ENCODE data around the gene CEP128. TPM values are rescaled to one million over a fixed set of nuclear protein-coding genes. Genes with fewer than 3 reads are reported as not detected.
A peak's percentile ranks its signal among the peaks of the same experiment; 100 is the strongest.

Gene CEP128
- total and polyA plus RNA-seq, 3 experiments from 2014 or later: 5.4 to 17.1 (median 15.4) TPM

DNA sequence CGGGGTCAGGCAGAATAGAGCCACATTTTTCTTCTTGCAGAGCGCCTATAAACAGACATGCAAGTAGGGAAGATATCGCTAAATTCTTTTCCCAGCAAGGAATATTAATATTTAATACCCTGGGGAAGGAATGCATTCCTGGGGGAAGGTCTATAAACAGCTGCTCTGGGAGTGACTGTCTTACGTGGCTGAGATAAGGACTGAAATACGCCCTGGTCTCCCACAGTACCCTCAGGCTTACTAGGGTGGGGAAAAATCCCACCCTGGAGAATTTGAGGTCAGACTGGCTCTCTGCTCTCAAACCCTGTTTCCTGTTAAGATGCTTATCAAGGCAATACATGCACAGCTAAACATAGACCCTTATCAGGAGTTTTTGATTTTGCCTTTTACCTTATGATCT is 262.3 kb downstream of the CEP128 start:
- no peak for DNase-seq
- Mint-ChIP-seq H3K27ac (no peak overlapping the region), H3K27me3 (no peaks in the 10 kb centered on the region), H3K9me3 (peaks cover 29 to 63% (median 53%) of the 10 kb centered on the region in 5 donors), H3K36me3 (peaks cover 16 to 61% (median 41%) of the 10 kb centered on the region in 3 donors), H3K4me1 (no peaks in the 10 kb centered on the region), H3K4me3 (no peak overlapping the region)
- no peaks in the 10 kb centered on the region for H3K36me3 ChIP-seq (ENCODE audit: insufficient read depth, low read length)
- H3K9me3 ChIP-seq (ENCODE audit: low read length): peaks cover 5% of the 10 kb centered on the region
- CTCF ChIA-PET: no interaction called here
- no peak overlapping the region for H3K4me3 ChIP-seq (ENCODE audit: low read length)
- H3K27ac ChIP-seq (ENCODE audit: low read depth, low read length): no peak overlapping the region
- no peaks in the 10 kb centered on the region for H3K4me1 ChIP-seq (ENCODE audit: insufficient read depth, low read length)
- POLR2A ChIA-PET: no interaction called here
- H3K27me3 ChIP-seq (ENCODE audit: insufficient read depth, low read length, poor library complexity, severe bottlenecking): no peaks in the 10 kb centered on the region

DNA sequence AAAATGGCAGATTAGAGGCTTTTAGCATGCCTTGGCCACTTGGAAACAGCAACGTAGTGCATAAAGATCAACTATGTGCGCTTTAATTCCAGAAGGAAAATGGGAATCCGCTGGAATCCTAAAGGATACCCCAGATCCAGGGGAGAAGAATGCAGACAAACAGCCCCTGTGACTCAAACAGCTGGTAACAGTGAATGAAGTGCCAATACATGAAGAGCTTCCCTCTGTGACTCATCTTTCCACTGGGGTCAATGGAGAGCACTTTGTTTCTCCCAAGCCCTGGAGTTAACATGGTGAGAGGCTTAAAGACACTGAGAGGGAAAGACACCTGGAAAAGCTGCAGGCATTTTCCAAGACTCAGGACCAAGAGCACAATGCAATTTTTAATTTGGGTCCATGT is 263.1 kb downstream of the CEP128 start:
- ChIA-PET POLR2A (no interaction called here), CTCF (no interaction called here)
- DNase-seq: no peak
- Mint-ChIP-seq H3K27me3 (no peaks in the 10 kb centered on the region), H3K9me3 (peaks cover 22 to 56% (median 46%) of the 10 kb centered on the region in 5 donors), H3K27ac (no peak overlapping the region), H3K4me3 (no peak overlapping the region), H3K36me3 (peaks cover 14 to 57% (median 37%) of the 10 kb centered on the region in 3 donors), H3K4me1 (no peaks in the 10 kb centered on the region)
- no peaks in the 10 kb centered on the region for H3K36me3 ChIP-seq (ENCODE audit: insufficient read depth, low read length)
- H3K4me3 ChIP-seq (ENCODE audit: low read length): no peak overlapping the region
- no peaks in the 10 kb centered on the region for H3K4me1 ChIP-seq (ENCODE audit: insufficient read depth, low read length)
- H3K27me3 ChIP-seq (ENCODE audit: insufficient read depth, low read length, poor library complexity, severe bottlenecking): no peaks in the 10 kb centered on the region
- no peak overlapping the region for H3K27ac ChIP-seq (ENCODE audit: low read depth, low read length)
- H3K9me3 ChIP-seq (ENCODE audit: low read length): peaks cover 5% of the 10 kb centered on the region

DNA sequence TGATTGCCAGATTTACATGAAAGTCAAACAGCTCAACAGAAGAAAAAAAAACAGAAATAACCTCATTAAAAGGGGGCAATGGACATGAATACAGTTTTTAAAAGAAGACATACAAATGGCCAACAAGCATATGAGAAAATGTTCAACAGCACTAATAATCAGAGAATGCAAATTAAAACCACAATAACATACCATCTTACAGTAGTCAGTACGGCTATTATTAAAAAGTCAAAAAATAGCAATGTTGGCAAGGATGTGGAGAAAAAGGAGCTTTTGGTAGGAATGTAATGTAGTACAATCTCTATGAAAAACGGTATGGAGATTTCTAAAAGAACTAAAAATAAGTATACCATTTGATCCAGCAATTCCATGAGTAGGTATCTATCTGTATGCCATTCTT is 272.1 kb downstream of the CEP128 start:
- H3K4me1 Mint-ChIP-seq: peaks cover 0 to 9% (median 9%) of the 10 kb centered on the region in 3 donors
- H3K27me3 Mint-ChIP-seq: no peaks in the 10 kb centered on the region
- H3K27me3 ChIP-seq (ENCODE audit: insufficient read depth, low read length, poor library complexity, severe bottlenecking): no peaks in the 10 kb centered on the region
- no peak for DNase-seq
- H3K27ac Mint-ChIP-seq: no peak overlapping the region
- no peak overlapping the region for H3K27ac ChIP-seq (ENCODE audit: low read depth, low read length)
- H3K4me1 ChIP-seq (ENCODE audit: insufficient read depth, low read length): no peaks in the 10 kb centered on the region
- H3K4me3 Mint-ChIP-seq: no peak overlapping the region
- ChIA-PET POLR2A (no interaction called here), CTCF (no interaction called here)
- H3K9me3 Mint-ChIP-seq: peaks cover 14 to 29% (median 16%) of the 10 kb centered on the region in 5 donors
- H3K9me3 ChIP-seq (ENCODE audit: low read length): no peaks in the 10 kb centered on the region
- no peaks in the 10 kb centered on the region for H3K36me3 ChIP-seq (ENCODE audit: insufficient read depth, low read length)
- H3K4me3 ChIP-seq (ENCODE audit: low read length): no peak overlapping the region
- H3K36me3 Mint-ChIP-seq: peaks cover 14 to 64% (median 22%) of the 10 kb centered on the region in 3 donors

DNA sequence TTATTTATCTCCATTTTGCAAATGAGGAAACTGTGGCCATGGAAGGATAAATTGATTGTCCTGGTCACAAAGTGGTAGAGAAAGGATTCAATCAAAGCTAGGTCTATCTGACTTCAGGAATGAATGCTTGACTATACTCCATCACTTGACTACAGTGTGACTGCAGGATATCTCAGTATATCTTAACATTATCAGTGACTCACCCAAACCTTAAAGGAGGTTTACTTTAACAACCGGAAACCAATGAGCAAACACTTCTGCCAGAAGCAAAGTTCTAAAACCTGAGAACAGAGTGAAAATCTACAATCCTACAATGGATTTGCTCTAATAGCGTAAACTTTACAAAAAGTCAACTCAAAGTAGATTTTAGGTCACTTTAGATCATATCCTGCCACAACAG is 277.0 kb downstream of the CEP128 start:
- Mint-ChIP-seq H3K4me3 (no peak overlapping the region), H3K4me1 (peaks cover 0 to 10% (median 10%) of the 10 kb centered on the region in 3 donors), H3K27ac (no peak overlapping the region), H3K9me3 (peaks cover 11 to 27% (median 13%) of the 10 kb centered on the region in 5 donors), H3K36me3 (peaks cover 14 to 55% (median 16%) of the 10 kb centered on the region in 3 donors), H3K27me3 (no peaks in the 10 kb centered on the region)
- Histone ChIP-seq H3K4me1 (ENCODE audit: insufficient read depth, low read length) (no peaks in the 10 kb centered on the region), H3K36me3 (ENCODE audit: insufficient read depth, low read length) (no peaks in the 10 kb centered on the region), H3K4me3 (ENCODE audit: low read length) (no peak overlapping the region), H3K27ac (ENCODE audit: low read depth, low read length) (no peak overlapping the region), H3K27me3 (ENCODE audit: insufficient read depth, low read length, poor library complexity, severe bottlenecking) (no peaks in the 10 kb centered on the region), H3K9me3 (ENCODE audit: low read length) (no peaks in the 10 kb centered on the region)
- ChIA-PET POLR2A (no interaction called here), CTCF (no interaction called here)
- DNase-seq: no peak

DNA sequence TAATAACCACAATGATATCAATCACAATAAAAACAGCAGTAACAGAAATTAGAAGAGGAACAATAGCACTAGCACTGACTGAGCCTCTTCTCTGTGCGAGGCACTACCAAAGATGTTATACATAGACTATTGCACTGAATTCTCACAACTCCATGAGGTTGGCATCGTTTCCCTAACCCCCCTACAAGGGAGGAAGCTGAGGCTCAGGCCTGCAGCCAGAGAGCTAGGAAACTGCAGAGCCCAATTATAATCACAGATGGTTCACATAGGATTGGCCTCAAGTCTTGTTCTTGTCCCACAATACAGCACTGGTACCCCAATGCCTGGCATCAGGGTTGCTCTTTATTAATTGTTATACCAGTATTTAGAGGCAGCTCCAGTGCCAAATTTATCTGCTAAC is 278.0 kb downstream of the CEP128 start:
- Histone ChIP-seq H3K27ac (ENCODE audit: low read depth, low read length) (no peak overlapping the region), H3K36me3 (ENCODE audit: insufficient read depth, low read length) (no peaks in the 10 kb centered on the region), H3K4me1 (ENCODE audit: insufficient read depth, low read length) (no peaks in the 10 kb centered on the region), H3K9me3 (ENCODE audit: low read length) (no peaks in the 10 kb centered on the region), H3K4me3 (ENCODE audit: low read length) (no peak overlapping the region), H3K27me3 (ENCODE audit: insufficient read depth, low read length, poor library complexity, severe bottlenecking) (no peaks in the 10 kb centered on the region)
- no peak for DNase-seq
- peaks cover 7 to 55% (median 11%) of the 10 kb centered on the region in 3 donors for H3K36me3 Mint-ChIP-seq
- H3K27ac Mint-ChIP-seq: no peak overlapping the region
- H3K4me1 Mint-ChIP-seq: peaks cover 0 to 15% (median 10%) of the 10 kb centered on the region in 3 donors
- peaks cover 4 to 17% (median 5%) of the 10 kb centered on the region in 5 donors for H3K9me3 Mint-ChIP-seq
- CTCF ChIA-PET: no interaction called here
- POLR2A ChIA-PET: no interaction called here
- no peaks in the 10 kb centered on the region for H3K27me3 Mint-ChIP-seq
- H3K4me3 Mint-ChIP-seq: no peak overlapping the region

DNA sequence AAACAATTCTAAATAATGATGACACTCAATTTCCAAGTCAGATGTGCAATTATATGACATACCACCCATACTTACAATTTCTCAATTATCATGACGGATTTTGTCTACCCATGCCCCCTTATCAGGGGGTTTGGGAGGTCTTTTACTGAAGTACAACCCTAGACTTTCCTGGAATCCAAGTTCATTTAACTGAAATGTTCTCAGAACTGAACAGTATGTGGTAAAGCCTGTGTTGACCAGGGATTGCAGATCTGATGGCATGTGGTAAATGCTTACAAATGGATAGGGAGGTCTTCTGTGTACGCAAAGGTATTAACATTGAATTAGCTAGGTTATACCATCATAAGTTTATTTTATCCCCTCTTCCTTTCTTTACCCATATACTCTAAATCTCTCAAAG is 281.8 kb downstream of the CEP128 start:
- Histone ChIP-seq H3K4me1 (ENCODE audit: insufficient read depth, low read length) (no peaks in the 10 kb centered on the region), H3K4me3 (ENCODE audit: low read length) (no peak overlapping the region), H3K9me3 (ENCODE audit: low read length) (no peaks in the 10 kb centered on the region), H3K27ac (ENCODE audit: low read depth, low read length) (no peak overlapping the region), H3K36me3 (ENCODE audit: insufficient read depth, low read length) (no peaks in the 10 kb centered on the region), H3K27me3 (ENCODE audit: insufficient read depth, low read length, poor library complexity, severe bottlenecking) (no peaks in the 10 kb centered on the region)
- ChIA-PET CTCF (no interaction called here), POLR2A (no interaction called here)
- no peak overlapping the region for H3K27ac Mint-ChIP-seq
- H3K36me3 Mint-ChIP-seq: peaks cover 3 to 36% (median 7%) of the 10 kb centered on the region in 3 donors
- no peaks in the 10 kb centered on the region for H3K27me3 Mint-ChIP-seq
- peaks cover 0 to 9% (median 2%) of the 10 kb centered on the region in 5 donors for H3K9me3 Mint-ChIP-seq
- H3K4me3 Mint-ChIP-seq: no peak overlapping the region
- no peak for DNase-seq
- H3K4me1 Mint-ChIP-seq: peaks cover 0 to 9% (median 3%) of the 10 kb centered on the region in 3 donors

DNA sequence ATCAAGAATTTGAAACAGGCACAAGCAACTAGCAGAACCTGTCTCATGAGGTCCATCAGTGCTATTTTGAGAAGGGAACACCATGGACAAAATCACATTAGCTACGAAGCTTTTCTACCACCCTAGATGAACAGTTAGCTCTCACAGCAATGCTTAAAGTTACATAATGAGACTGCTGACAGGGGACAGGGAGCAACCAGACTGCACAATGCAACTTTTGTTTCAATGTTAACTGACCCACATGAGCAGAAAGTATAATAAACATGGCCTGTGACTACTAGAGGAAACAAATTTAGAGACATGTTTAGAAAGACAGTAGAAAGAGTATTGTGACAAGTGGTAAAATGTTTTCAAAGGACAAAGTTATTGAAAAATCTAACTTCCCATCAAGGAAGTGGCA is 282.8 kb downstream of the CEP128 start:
- Histone ChIP-seq H3K9me3 (ENCODE audit: low read length) (no peaks in the 10 kb centered on the region), H3K4me3 (ENCODE audit: low read length) (no peak overlapping the region), H3K36me3 (ENCODE audit: insufficient read depth, low read length) (no peaks in the 10 kb centered on the region), H3K27me3 (ENCODE audit: insufficient read depth, low read length, poor library complexity, severe bottlenecking) (no peaks in the 10 kb centered on the region), H3K27ac (ENCODE audit: low read depth, low read length) (no peak overlapping the region), H3K4me1 (ENCODE audit: insufficient read depth, low read length) (no peaks in the 10 kb centered on the region)
- CTCF ChIA-PET: no interaction called here
- Mint-ChIP-seq H3K4me1 (peaks cover 0 to 5% (median 0%) of the 10 kb centered on the region in 3 donors), H3K27me3 (no peaks in the 10 kb centered on the region), H3K9me3 (peaks cover under 1 to 11% (median 4%) of the 10 kb centered on the region in 5 donors), H3K4me3 (no peak overlapping the region), H3K36me3 (peaks cover 3 to 35% (median 12%) of the 10 kb centered on the region in 3 donors), H3K27ac (peak overlapping the region in 1 of 8 donors; percentile 6)
- no peak for DNase-seq
- POLR2A ChIA-PET: no interaction called here

DNA sequence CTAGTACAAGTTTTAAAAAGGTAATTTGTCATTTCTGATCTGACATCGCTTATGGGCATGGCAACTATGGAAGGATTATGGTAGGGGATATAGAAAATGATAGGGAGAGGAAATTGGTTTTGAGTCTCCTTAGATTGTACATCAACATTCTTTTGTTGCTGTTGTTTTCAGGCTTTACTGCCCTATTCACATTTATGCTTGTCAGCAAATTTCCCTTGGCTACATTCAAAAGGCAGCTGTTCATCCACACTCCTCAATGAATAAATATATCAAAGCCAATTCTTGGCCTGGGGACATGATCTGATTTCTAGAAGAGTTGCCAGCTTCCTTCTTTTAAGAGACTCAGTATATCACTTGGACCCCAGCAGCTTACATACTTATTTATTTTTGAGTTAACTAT is 283.4 kb downstream of the CEP128 start:
- no peaks in the 10 kb centered on the region for H3K36me3 ChIP-seq (ENCODE audit: insufficient read depth, low read length)
- H3K4me1 ChIP-seq (ENCODE audit: insufficient read depth, low read length): no peaks in the 10 kb centered on the region
- Mint-ChIP-seq H3K36me3 (peaks cover 3 to 34% (median 17%) of the 10 kb centered on the region in 3 donors), H3K27me3 (no peaks in the 10 kb centered on the region), H3K9me3 (peaks cover 2 to 16% (median 7%) of the 10 kb centered on the region in 5 donors), H3K4me3 (no peak overlapping the region), H3K27ac (no peak overlapping the region), H3K4me1 (peaks cover 0 to 5% (median 0%) of the 10 kb centered on the region in 3 donors)
- ChIA-PET POLR2A (no interaction called here), CTCF (no interaction called here)
- H3K27ac ChIP-seq (ENCODE audit: low read depth, low read length): no peak overlapping the region
- no peaks in the 10 kb centered on the region for H3K27me3 ChIP-seq (ENCODE audit: insufficient read depth, low read length, poor library complexity, severe bottlenecking)
- H3K4me3 ChIP-seq (ENCODE audit: low read length): no peak overlapping the region
- no peaks in the 10 kb centered on the region for H3K9me3 ChIP-seq (ENCODE audit: low read length)
- no peak for DNase-seq

DNA sequence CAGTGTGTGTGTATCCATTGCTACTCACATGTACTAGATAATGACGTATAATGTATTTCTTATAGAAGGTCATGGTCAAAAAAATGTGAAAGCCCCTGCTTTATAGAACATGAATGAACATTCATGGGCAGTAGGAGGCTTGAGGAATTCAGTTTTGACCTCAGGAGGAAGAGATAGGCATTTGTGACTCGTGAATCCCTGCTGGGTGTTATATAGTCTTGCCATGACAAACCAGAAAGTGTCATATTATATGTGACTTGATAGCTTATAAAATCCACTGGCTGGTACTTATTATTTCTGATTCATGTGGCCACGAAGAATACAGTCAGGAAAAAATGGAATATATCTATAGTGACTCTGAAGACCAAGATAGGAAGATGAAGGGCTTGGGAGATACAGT is 287.6 kb downstream of the CEP128 start:
- Histone ChIP-seq H3K9me3 (ENCODE audit: low read length) (no peaks in the 10 kb centered on the region), H3K27me3 (ENCODE audit: insufficient read depth, low read length, poor library complexity, severe bottlenecking) (no peaks in the 10 kb centered on the region), H3K4me1 (ENCODE audit: insufficient read depth, low read length) (no peaks in the 10 kb centered on the region), H3K36me3 (ENCODE audit: insufficient read depth, low read length) (no peaks in the 10 kb centered on the region), H3K4me3 (ENCODE audit: low read length) (no peak overlapping the region), H3K27ac (ENCODE audit: low read depth, low read length) (no peak overlapping the region)
- H3K27me3 Mint-ChIP-seq: no peaks in the 10 kb centered on the region
- ChIA-PET POLR2A (no interaction called here), CTCF (no interaction called here)
- H3K4me3 Mint-ChIP-seq: no peak overlapping the region
- no peak overlapping the region for H3K27ac Mint-ChIP-seq
- H3K9me3 Mint-ChIP-seq: peaks cover 11 to 36% (median 20%) of the 10 kb centered on the region in 5 donors
- H3K4me1 Mint-ChIP-seq: peaks cover 0 to 4% (median 0%) of the 10 kb centered on the region in 3 donors
- H3K36me3 Mint-ChIP-seq: peaks cover 5 to 51% (median 22%) of the 10 kb centered on the region in 3 donors
- DNase-seq: no peak

Measured in CD8-positive, alpha-beta memory T cell (primary cell).